ENCODE results near the gene CACNA1I.
A peak's percentile ranks its signal among the peaks of the same experiment; 100 is the strongest.

The CACNA1I gene

GRCh38 chr22:39537975-39538374, 32.6 kb upstream of the CACNA1I start:
- no peak for TF ChIP-seq CTCF (IDR thresholded peaks at IDR 0.05; ENCODE audit: extremely low read depth, missing control alignments)
- DNase-seq (ENCODE audit: low spot score): no peak

- TF ChIP-seq CTCF (IDR thresholded peaks at IDR 0.05; ENCODE audit: extremely low read depth, missing control alignments): peak; percentile 27
- no peak for DNase-seq (ENCODE audit: low spot score)
These were observed 27.5 kb upstream of the CACNA1I start for GRCh38 chr22:39543095-39543494.

- no peak for DNase-seq (ENCODE audit: low spot score)
- no peak for TF ChIP-seq CTCF (IDR thresholded peaks at IDR 0.05; ENCODE audit: extremely low read depth, missing control alignments)
These were observed 24.9 kb upstream of the CACNA1I start for GRCh38 chr22:39545386-39546365.

- no peak for TF ChIP-seq CTCF (IDR thresholded peaks at IDR 0.05; ENCODE audit: extremely low read depth, missing control alignments)
- no peak for DNase-seq (ENCODE audit: low spot score)
These were observed 23.5 kb upstream of the CACNA1I start for GRCh38 chr22:39546889-39547586.

- no peak for DNase-seq (ENCODE audit: low spot score)
- no peak for TF ChIP-seq CTCF (IDR thresholded peaks at IDR 0.05; ENCODE audit: extremely low read depth, missing control alignments)
These were observed 23.0 kb upstream of the CACNA1I start for GRCh38 chr22:39547587-39547947.

GRCh38 chr22:39553429-39553828, 17.1 kb upstream of the CACNA1I start:
- DNase-seq (ENCODE audit: low spot score): no peak
- TF ChIP-seq CTCF (IDR thresholded peaks at IDR 0.05; ENCODE audit: extremely low read depth, missing control alignments): no peak

- TF ChIP-seq CTCF (IDR thresholded peaks at IDR 0.05; ENCODE audit: extremely low read depth, missing control alignments): no peak
- DNase-seq (ENCODE audit: low spot score): no peak
These were observed 16.4 kb upstream of the CACNA1I start for GRCh38 chr22:39554151-39554550.

Data from GM20000 (cell line).